SU-DHL-6 (cell line): ENCODE results near the gene FXYD3.

ENCODE experiments used
- H2AFZ ChIP-seq: fragments of 200-600 bp; sonication (generic); 2 replicates; pipeline ENCODE4 v1.6.1; 2014; ENCODE audit warnings: low read depth, mild to moderate bottlenecking, moderate library complexity, mixed read lengths, antibody characterized with exemption, low read length; ENCODE audit not compliant: severe bottlenecking
- H3F3A ChIP-seq: fragments of 200-600 bp; shearing (Covaris generic); 2 replicates; pipeline ENCODE4 v1.6.0; 2016; ENCODE audit warnings: antibody characterized with exemption, mild to moderate bottlenecking; ENCODE audit not compliant: insufficient read depth
- H3K27ac ChIP-seq: fragments of 200-600 bp; sonication (generic); 2 replicates; pipeline ENCODE4 v1.5.1; 2016; ENCODE audit warnings: low read depth, mild to moderate bottlenecking, low read length, moderate library complexity, mixed read lengths
- H3K27me3 ChIP-seq: fragments of 200-600 bp; sonication (generic), shearing (Covaris generic); 2 replicates; pipeline ENCODE4 v1.6.0; 2014; ENCODE audit warnings: mild to moderate bottlenecking, low read length
- H3K36me3 ChIP-seq: fragments of 200-600 bp; sonication (generic); 2 replicates; pipeline ENCODE4 v1.6.1; 2014; ENCODE audit warnings: mild to moderate bottlenecking, low read length, mixed read lengths
- H3K4me2 ChIP-seq: fragments of 300-600, 200-600 bp; shearing (Covaris generic), sonication (generic); 2 replicates; pipeline ENCODE4 v1.6.0; 2014; ENCODE audit warnings: low read length, low read depth, mild to moderate bottlenecking; ENCODE audit not compliant: poor library complexity, severe bottlenecking
- H3K4me3 ChIP-seq: fragments of 200-600 bp; sonication (generic); 2 replicates; pipeline ENCODE4 v1.5.1; 2014; ENCODE audit warnings: antibody characterized with exemption, low read length, mild to moderate bottlenecking, mixed read lengths; ENCODE audit not compliant: insufficient read depth, poor library complexity, severe bottlenecking
- H3K79me2 ChIP-seq: fragments of 200-600 bp; sonication (generic); 2 replicates; pipeline ENCODE4 v1.6.1; 2014; ENCODE audit warnings: mild to moderate bottlenecking, low read length, moderate library complexity; ENCODE audit not compliant: insufficient read depth
- H3K9ac ChIP-seq: fragments of 200-600 bp; sonication (generic); 2 replicates; pipeline ENCODE4 v1.7.0; 2014; ENCODE audit warnings: mild to moderate bottlenecking, low read length
- H3K9me2 ChIP-seq: fragments of 200-600 bp; sonication (generic); replicated peaks from 2 replicates; pipeline ENCODE4 v1.6.1; 2014; ENCODE audit warnings: low read length; ENCODE audit not compliant: insufficient read depth
- H3K9me3 ChIP-seq: fragments of 200-600 bp; sonication (generic); 2 replicates; pipeline ENCODE4 v1.6.1; 2014; ENCODE audit warnings: low read length, mixed read lengths; ENCODE audit not compliant: insufficient read depth
- H4K20me1 ChIP-seq: fragments of 200-600 bp; sonication (generic); 2 replicates; pipeline ENCODE4 v1.6.1; 2014; ENCODE audit warnings: low read depth, mild to moderate bottlenecking, antibody characterized with exemption, low read length, moderate library complexity, mixed read lengths
- CTCF ChIP-seq: fragments of 200-600 bp; sonication (generic); IDR thresholded peaks from one replicate; pipeline ENCODE4 v1.5.1; 2017; ENCODE audit warnings: antibody characterized with exemption, mild to moderate bottlenecking, low read length, moderate library complexity; ENCODE audit not compliant: insufficient read depth, poor library complexity, severe bottlenecking
- EZH2phosphoT487 ChIP-seq: fragments of 200-600 bp; sonication (generic), shearing (Covaris generic); conservative IDR thresholded peaks from 2 replicates; pipeline ENCODE4 v1.6.1; 2018; ENCODE audit warnings: mild to moderate bottlenecking, antibody characterized with exemption, low read length, moderate library complexity, mixed read lengths

The FXYD3 gene

GRCh38 chr19:35130761-35131720 lies 15.4 kb downstream of the FXYD3 start:
- no peak overlapping the region for H3K4me2 ChIP-seq

DNA sequence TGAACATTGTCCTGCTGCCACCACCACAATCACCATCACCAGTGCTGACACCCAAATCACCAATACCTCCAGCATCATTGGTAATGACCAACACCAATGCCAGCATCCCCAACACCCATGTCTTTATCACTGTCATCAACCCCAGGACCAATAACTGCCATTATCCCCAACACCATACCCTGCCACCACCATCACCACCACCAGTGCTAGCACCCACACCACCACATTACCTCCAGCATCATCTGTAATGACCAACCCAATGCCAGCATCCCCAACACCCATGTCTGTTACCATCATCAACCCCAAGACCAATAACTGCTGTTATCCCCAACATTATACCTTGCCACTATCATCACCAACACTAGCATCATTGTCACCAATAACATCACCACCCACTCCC lies 16.6 kb downstream of the FXYD3 start:
- Histone ChIP-seq H3K9me3 (no peaks in the 10 kb centered on the region), H2AFZ (no peak overlapping the region), H3K79me2 (no peaks in the 10 kb centered on the region), H3K4me3 (no peak overlapping the region), H3K9me2 (no peaks in the 10 kb centered on the region), H4K20me1 (no peaks in the 10 kb centered on the region), H3K9ac (no peak overlapping the region), H3K27ac (no peak overlapping the region), H3F3A (no peaks in the 10 kb centered on the region), H3K27me3 (no peaks in the 10 kb centered on the region), H3K36me3 (no peaks in the 10 kb centered on the region), H3K4me2 (no peak overlapping the region)
- TF ChIP-seq EZH2phosphoT487 (no peak), CTCF (no peak)

More at GRCh38 chr19:35130761-35131720, 15.4 kb downstream of the FXYD3 start:
- TF ChIP-seq CTCF (no peak), EZH2phosphoT487 (no peak)
- H3K4me3 ChIP-seq, result no peak overlapping the region
- H3K79me2 ChIP-seq, result no peaks in the 10 kb centered on the region
- no peaks in the 10 kb centered on the region for H3K27me3 ChIP-seq
- no peak overlapping the region for H2AFZ ChIP-seq
- H3K9me3 ChIP-seq, result no peaks in the 10 kb centered on the region
- H4K20me1 ChIP-seq, result no peaks in the 10 kb centered on the region
- no peak overlapping the region for H3K9ac ChIP-seq
- no peaks in the 10 kb centered on the region for H3K36me3 ChIP-seq
- no peaks in the 10 kb centered on the region for H3K9me2 ChIP-seq
- H3K27ac ChIP-seq, result no peak overlapping the region
- no peaks in the 10 kb centered on the region for H3F3A ChIP-seq

DNA sequence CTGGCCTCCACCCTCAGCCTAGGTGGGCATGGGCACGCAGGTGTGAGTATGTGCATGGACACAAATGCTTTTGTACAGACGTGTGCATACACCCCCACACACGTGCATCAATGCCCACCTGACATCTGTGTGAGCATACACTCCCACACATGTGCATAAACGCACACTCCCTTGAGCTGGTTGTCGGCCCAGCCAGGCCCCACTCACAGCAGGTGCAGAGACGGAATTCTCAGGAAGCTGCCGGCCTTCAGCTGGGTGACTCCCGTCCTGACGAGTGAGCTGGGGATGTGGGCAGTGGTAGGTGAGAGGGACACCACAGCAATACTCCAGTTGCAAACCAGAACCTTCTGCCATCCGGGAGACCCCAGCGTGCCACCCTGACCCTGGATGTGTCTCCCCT lies 18.2 kb downstream of the FXYD3 start:
- no peaks in the 10 kb centered on the region for H3F3A ChIP-seq
- H3K36me3 ChIP-seq, result no peaks in the 10 kb centered on the region
- H3K27me3 ChIP-seq, result no peaks in the 10 kb centered on the region
- H4K20me1 ChIP-seq, result no peaks in the 10 kb centered on the region
- no peaks in the 10 kb centered on the region for H3K9me2 ChIP-seq
- H2AFZ ChIP-seq, result no peak overlapping the region
- no peaks in the 10 kb centered on the region for H3K9me3 ChIP-seq
- no peak for TF ChIP-seq EZH2phosphoT487
- no peak for TF ChIP-seq CTCF
- H3K79me2 ChIP-seq, result no peaks in the 10 kb centered on the region
- H3K9ac ChIP-seq, result no peak overlapping the region
- no peak overlapping the region for H3K27ac ChIP-seq
- H3K4me2 ChIP-seq, result no peak overlapping the region
- H3K4me3 ChIP-seq, result no peak overlapping the region
